Right cardiac atrium (tissue), 5 donors: ENCODE results near the gene LAMP2. TPM values are rescaled to one million over a fixed set of nuclear protein-coding genes. Genes with fewer than 3 reads are reported as not detected.

ENCODE experiments used
- ATAC-seq, 2 donors: fragments of 200-7000 bp; cut with Tn5 transposase; one replicate each; pipeline versions ENCODE4 v1.8.0 to v1.9.1; 2020; ENCODE audit warnings: moderate library complexity in 2 of 2, mild to moderate bottlenecking in 1 of 2
- DNase-seq, 3 donors: peaks; one replicate each; pipeline ENCODE4 v3.0.0-alpha.2; 2020
- H3K27ac ChIP-seq: one replicate; pipeline ENCODE4 v1.5.1; 2013; ENCODE audit warnings: mild to moderate bottlenecking, low read length, control low read depth, moderate library complexity
- H3K27me3 ChIP-seq: one replicate; pipeline ENCODE4 v1.6.1; 2013; ENCODE audit not compliant: control insufficient read depth, insufficient read depth
- H3K4me1 ChIP-seq: one replicate; pipeline ENCODE4 v1.6.1; 2013; ENCODE audit warnings: low read length; ENCODE audit not compliant: control insufficient read depth, insufficient read depth
- H3K4me3 ChIP-seq: one replicate; pipeline ENCODE4 v1.5.1; 2013; ENCODE audit warnings: low read length, control low read depth
- H3K9me3 ChIP-seq: one replicate; pipeline ENCODE4 v1.6.1; 2013; ENCODE audit warnings: low read length; ENCODE audit not compliant: control insufficient read depth
- WGBS: extraction: QIAGEN DNeasy Blood & Tissue Kit; methylation state at CpG from one replicate; pipeline ENCODE4 v1.1.7; 2013; 5-methylcytosine and 5-hydroxymethylcytosine counted together
- intact Hi-C, 4 donors: fragments of 100-400 bp; cut with DNase I; formaldehyde crosslinking; loops; one replicate each; pipeline versions ENCODE4 v1.11.0 to v1.14.0; 2022 to 2023
- polyA plus RNA-seq: library from polyadenylated mRNA; stranded (reverse); fragments of 200-250 nt; gene quantifications from one replicate; pipeline ENCODE4 v1.2.3, GENCODE V29; 2013
- total RNA-seq, 4 donors: library from RNA; stranded (reverse); fragmentation: NEBNext Ultra II Directional; extraction: Animal tissue kit (Norgen Biotek cat#: 25700); gene quantifications; one replicate each; pipeline ENCODE4 v1.2.1, GENCODE V29; 2021
- donor health status: healthy with polysubstance abuse.
- donor health status: DM: no; HTN: yes; CAD: no.
- donor health status: DM: no; HTN: no; CAD: no.
- donor health status: DM: no; HTN: yes; CAD: no; lungs with severe emphysema.
- donor health status: DM: yes; HTN: yes; CAD: no.

Gene LAMP2
- total and polyA plus RNA-seq, 5 donors: 37.6 to 80.0 (median 74.7) TPM

- 86% methylated on average over 5 of the region's 5 CpGs for WGBS
- ATAC-seq (no peak), DNase-seq (no peak)
- Histone ChIP-seq H3K4me3 (no peak overlapping the region), H3K9me3 (no peaks in the 10 kb centered on the region), H3K27ac (no peak overlapping the region), H3K4me1 (no peaks in the 10 kb centered on the region), H3K27me3 (no peaks in the 10 kb centered on the region)
- intact Hi-C loops: no loop called here
These were observed 62.5 kb downstream of the LAMP2 start for GRCh38 chrX:120406638-120407037.

GRCh38 chrX:120402369-120402768 lies 66.7 kb downstream of the LAMP2 start:
- no peak overlapping the region for H3K4me3 ChIP-seq
- no peaks in the 10 kb centered on the region for H3K4me1 ChIP-seq
- no peak overlapping the region for H3K27ac ChIP-seq
- H3K27me3 ChIP-seq: no peaks in the 10 kb centered on the region
- DNase-seq: no peak
- intact Hi-C loops: no loop called here
- WGBS: 96% methylated on average over 2 of the region's 2 CpGs
- H3K9me3 ChIP-seq: no peaks in the 10 kb centered on the region
- no peak for ATAC-seq

GRCh38 chrX:120401301-120401700 lies 67.8 kb downstream of the LAMP2 start:
- no peak for ATAC-seq
- no peaks in the 10 kb centered on the region for H3K4me1 ChIP-seq
- H3K4me3 ChIP-seq: no peak overlapping the region
- H3K9me3 ChIP-seq: no peaks in the 10 kb centered on the region
- intact Hi-C loops: no loop called here
- H3K27ac ChIP-seq: no peak overlapping the region
- DNase-seq: no peak
- no peaks in the 10 kb centered on the region for H3K27me3 ChIP-seq

GRCh38 chrX:120380699-120381098 lies 88.4 kb downstream of the LAMP2 start:
- intact Hi-C loops: no loop called here
- no peak for ATAC-seq
- H3K27me3 ChIP-seq: no peaks in the 10 kb centered on the region
- 18% methylated on average over 3 of the region's 3 CpGs for WGBS
- H3K4me1 ChIP-seq: peaks cover 1% of the 10 kb centered on the region
- no peak overlapping the region for H3K4me3 ChIP-seq
- DNase-seq: no peak
- H3K9me3 ChIP-seq: no peaks in the 10 kb centered on the region
- no peak overlapping the region for H3K27ac ChIP-seq

- Histone ChIP-seq H3K27me3 (no peaks in the 10 kb centered on the region), H3K4me3 (no peak overlapping the region), H3K27ac (no peak overlapping the region), H3K9me3 (no peaks in the 10 kb centered on the region), H3K4me1 (peaks cover 1% of the 10 kb centered on the region)
- ATAC-seq (no peak), DNase-seq (no peak)
- WGBS: 64% methylated on average over 6 of the region's 6 CpGs
- intact Hi-C loops: no loop called here
These were observed 89.0 kb downstream of the LAMP2 start for GRCh38 chrX:120379937-120380681.

GRCh38 chrX:120378570-120378969 lies 90.5 kb downstream of the LAMP2 start:
- H3K9me3 ChIP-seq: no peaks in the 10 kb centered on the region
- 90% methylated on average over 5 of the region's 5 CpGs for WGBS
- H3K4me1 ChIP-seq: peaks cover 1% of the 10 kb centered on the region
- no peak overlapping the region for H3K27ac ChIP-seq
- intact Hi-C loops: no loop called here
- no peak overlapping the region for H3K4me3 ChIP-seq
- ATAC-seq (no peak), DNase-seq (no peak)
- H3K27me3 ChIP-seq: no peaks in the 10 kb centered on the region

Other genes with a start within 250 kb of the LAMP2 start
- 1 to 10 TPM; 5.8 to 7.7 (median 7.3) TPM for gene ZBTB33, start 218.5 kb downstream of the LAMP2 start, total RNA-seq
- gene ZBTB33, start 218.5 kb downstream of the LAMP2 start, polyA plus RNA-seq: 2.6 TPM
- gene TMEM255A, start 157.8 kb downstream of the LAMP2 start, total RNA-seq: 1 to 10 TPM in 2 of 4 donors, under 1 TPM in 2; 0.48 to 1.1 (median 0.83) TPM
- 0.57 TPM for gene TMEM255A, start 157.8 kb downstream of the LAMP2 start, polyA plus RNA-seq
- gene ATP1B4, start 107.2 kb downstream of the LAMP2 start, total RNA-seq: under 1 TPM; 0.23 to 0.41 (median 0.31) TPM
- 3.8 TPM for gene ATP1B4, start 107.2 kb downstream of the LAMP2 start, polyA plus RNA-seq
- 10 to 100 TPM; 27.9 to 31.3 (median 29.0) TPM for gene CUL4B, start 91.7 kb upstream of the LAMP2 start, total RNA-seq
- gene CUL4B, start 91.7 kb upstream of the LAMP2 start, polyA plus RNA-seq: 10.7 TPM
- 10 to 100 TPM; 27.4 to 34.0 (median 28.8) TPM for gene MCTS1, start 134.8 kb upstream of the LAMP2 start, total RNA-seq
- gene MCTS1, start 134.8 kb upstream of the LAMP2 start, polyA plus RNA-seq: 48.0 TPM
- 10 to 100 TPM; 21.0 to 26.1 (median 22.4) TPM for gene C1GALT1C1, start 160.8 kb upstream of the LAMP2 start, total RNA-seq
- 26.5 TPM for gene C1GALT1C1, start 160.8 kb upstream of the LAMP2 start, polyA plus RNA-seq